GM21390 (cell line): ENCODE results near the gene CADM2.

Experiments
- ATAC-seq: cut with Tn5 transposase; IDR thresholded peaks from one replicate; pipeline ENCODE4 v1.9.1; 2021; ENCODE audit not compliant: unreplicated experiment

The CADM2 gene

DNA sequence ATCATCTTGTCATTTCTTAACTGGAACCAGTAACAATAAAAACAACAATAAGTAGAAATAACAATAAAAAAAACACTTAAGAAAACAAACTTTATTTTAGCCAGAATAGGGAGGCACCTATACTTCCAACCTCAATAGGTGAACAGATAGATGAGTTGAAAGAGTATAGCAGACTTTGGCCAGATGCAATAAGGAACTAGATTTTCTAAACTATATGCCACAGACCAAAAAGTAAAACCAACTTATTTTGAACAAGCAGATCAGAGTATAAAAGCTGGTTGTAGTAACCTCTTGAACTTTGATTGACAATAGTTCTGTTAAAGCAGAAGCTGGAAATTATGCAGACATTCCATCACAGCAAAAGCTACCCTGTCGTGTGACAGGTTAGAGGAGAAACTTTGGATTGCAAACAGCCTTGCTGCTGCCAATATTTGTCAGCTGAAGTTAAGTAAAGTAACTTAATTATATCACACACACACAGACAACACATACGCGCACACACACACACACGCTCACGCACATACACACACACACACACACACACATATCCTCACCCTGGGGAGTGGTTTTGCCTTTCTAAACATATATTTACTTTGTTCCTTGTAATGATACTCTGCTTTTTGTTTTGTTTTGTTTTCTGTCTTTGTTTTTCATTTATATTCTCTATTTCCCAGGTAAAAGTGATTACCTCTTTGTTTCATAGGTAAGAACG lies 1128.5 kb downstream of the CADM2 start:
- ATAC-seq = no peak

DNA sequence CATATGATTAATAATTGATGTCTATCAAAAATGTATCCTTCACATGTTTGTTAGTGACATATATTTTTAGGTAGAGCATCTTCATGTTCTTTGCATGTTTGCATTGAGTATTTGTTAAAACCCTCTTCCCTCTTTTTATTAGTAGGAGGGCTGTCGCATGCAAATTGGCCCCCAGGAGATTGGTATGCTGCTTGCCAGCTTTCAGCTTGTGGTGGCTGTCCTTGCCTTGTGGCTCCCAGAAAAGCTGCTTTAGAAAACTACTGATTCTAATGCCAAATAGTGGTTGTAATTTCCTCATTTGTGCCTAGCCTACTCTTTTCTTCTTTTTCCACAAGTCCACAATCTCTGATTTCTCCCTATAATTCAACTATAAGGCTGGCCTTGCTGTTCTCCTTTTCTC lies 1145.4 kb downstream of the CADM2 start:
- ATAC-seq = no peak

DNA sequence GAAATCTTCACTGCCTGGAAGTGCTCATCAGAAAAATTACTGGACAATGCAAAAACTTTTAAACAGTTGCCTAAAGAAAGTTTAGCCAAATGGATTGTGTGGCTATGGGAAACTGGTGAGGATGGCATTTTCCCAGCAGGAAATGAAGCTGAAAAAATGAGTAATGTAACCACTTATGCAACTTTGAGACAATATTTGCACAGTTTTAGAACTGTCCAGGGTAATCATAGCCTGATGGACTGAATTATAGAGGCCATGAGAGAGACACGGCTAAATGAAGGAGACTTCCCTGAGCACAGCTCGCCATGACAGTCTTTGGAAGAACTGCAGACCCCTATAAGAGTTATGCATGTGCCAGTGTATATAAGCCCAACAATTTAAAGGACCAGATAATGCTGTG lies 1150.6 kb downstream of the CADM2 start:
- ATAC-seq = no peak
